Ovary (tissue), 9 donors: ENCODE data around the gene HIPK2. TPM values are rescaled to one million over a fixed set of nuclear protein-coding genes. Genes with fewer than 3 reads are reported as not detected.

Source experiments
- DNase-seq, 5 donors: peaks; one replicate each; pipeline ENCODE4 v3.0.0-alpha.2; 2019 to 2020
- H3K27ac ChIP-seq, 2 donors: fragments of 200-600 bp; one replicate each; pipeline versions ENCODE4 v1.5.1 to v1.8.0; 2019 to 2022
- H3K27me3 ChIP-seq: fragments of 200-600 bp; one replicate; pipeline ENCODE4 v1.8.0; 2022
- H3K36me3 ChIP-seq: fragments of 200-600 bp; sonication (generic); one replicate; pipeline ENCODE4 v1.5.1; 2019
- H3K4me1 ChIP-seq: one replicate; pipeline ENCODE4 v1.8.1; 2013; ENCODE audit warnings: mild to moderate bottlenecking, moderate library complexity; ENCODE audit not compliant: insufficient read depth
- H3K4me3 ChIP-seq: fragments of 200-600 bp; sonication (generic); one replicate; pipeline ENCODE4 v1.5.1; 2017
- H3K9me3 ChIP-seq, 2 donors: fragments of 200-600 bp in 1 of 2; sonication (generic) in 1 of 2; one replicate each; pipeline versions ENCODE4 v1.5.1 to v1.8.1; 2013 to 2019; ENCODE audit warnings: mild to moderate bottlenecking in 1 of 2, moderate library complexity in 1 of 2
- CTCF ChIP-seq, 3 donors: fragments of 450-650 bp in 2 of 3; fragments of 200-600 bp in 1 of 3; IDR thresholded peaks; one replicate each; pipeline versions ENCODE4 v1.5.1 to v1.8.0; 2016 to 2022; ENCODE audit warnings: antibody characterized with exemption in 3 of 3, mild to moderate bottlenecking in 1 of 3
- EP300 ChIP-seq: sonication (generic); formaldehyde crosslinking; IDR thresholded peaks from one replicate; pipeline ENCODE4 v1.6.1; 2017; ENCODE audit warnings: antibody characterized with exemption
- POLR2A ChIP-seq: fragments of 450-650 bp; IDR thresholded peaks from one replicate; pipeline ENCODE4 v1.6.1; 2017; ENCODE audit warnings: antibody characterized with exemption, mild to moderate bottlenecking, moderate library complexity
- WGBS, 3 donors: extraction: QIAGEN DNeasy Blood & Tissue Kit in 1 of 3; methylation state at CpG; one replicate each; pipeline versions ENCODE4 v1.1.5 to v1.1.7; 2013 to 2017; 5-methylcytosine and 5-hydroxymethylcytosine counted together
- intact Hi-C, 4 donors: fragments of 100-400 bp; cut with DNase I; formaldehyde crosslinking; loops; one replicate each; pipeline versions ENCODE4 v1.11.0 to v1.15.1; 2022 to 2023
- polyA plus RNA-seq, 2 donors: library from polyadenylated mRNA; stranded (reverse); fragments of 200-250 nt in 1 of 2; fragments of 350-450 nt in 1 of 2; fragmentation: Illumina TruSeq in 1 of 2; extraction: RNeasy Lipid Tissue Mini Kit (QIAGEN cat#74804) in 1 of 2; gene quantifications; one replicate each; pipeline ENCODE4 v1.2.3, GENCODE V29; 2013 to 2014
- total RNA-seq, 7 donors: library from RNA; depleted of rRNA in 2 of 7; stranded (reverse); fragments of >200 nt in 2 of 7; fragmentation: NEBNext Ultra II Directional in 3 of 7; extraction: Animal tissue kit (Norgen Biotek cat#: 25700) in 3 of 7; gene quantifications; one replicate each; pipeline versions ENCODE4 v1.1.0 to v1.2.4, GENCODE V29; 2016 to 2023
- donor health status: DM: no; HTN: no; CAD: no; lungs with moderate emphysema.
- donor health status: DM: no; HTN: no; CAD: no.
- donor health status: Bipolar disorder and iron deficiency.
- donor health status: DM: yes; HTN: yes; CAD: no.
- donor health status: DM: no; HTN: no; CAD: no.
- donor health status: DM: yes; HTN: yes; CAD: no.

The HIPK2 gene
- total and polyA plus RNA-seq, 9 donors: 7.3 to 38.4 (median 28.1) TPM

GRCh38 chr7:139713061-139713460 lies 64.7 kb downstream of the HIPK2 start:
- H3K9me3 ChIP-seq: no peaks in the 10 kb centered on the region
- DNase-seq: no peak
- intact Hi-C loops: loop anchor here in 1 of 4 donors (10.0 kb wide), 1 partner anchor 72 kb away; no protein-coding TSS in a partner anchor
- no peak overlapping the region for H3K27ac ChIP-seq
- no peaks in the 10 kb centered on the region for H3K36me3 ChIP-seq
- H3K27me3 ChIP-seq: no peaks in the 10 kb centered on the region
- no peak overlapping the region for H3K4me3 ChIP-seq
- WGBS, 3 donors: 88 to 89% (median 88%) methylated on average over 9 of the region's 9 CpGs
- H3K4me1 ChIP-seq: peaks cover 4% of the 10 kb centered on the region
- TF ChIP-seq EP300 (no peak), CTCF (IDR thresholded peaks at IDR 0.05) (no peak), POLR2A (no peak)

GRCh38 chr7:139711991-139712743 lies 65.6 kb downstream of the HIPK2 start:
- DNase-seq: no peak
- Histone ChIP-seq H3K27ac (no peak overlapping the region), H3K4me1 (peaks cover 4% of the 10 kb centered on the region), H3K9me3 (no peaks in the 10 kb centered on the region), H3K27me3 (no peaks in the 10 kb centered on the region), H3K4me3 (no peak overlapping the region), H3K36me3 (no peaks in the 10 kb centered on the region)
- TF ChIP-seq CTCF (IDR thresholded peaks at IDR 0.05) (no peak), EP300 (no peak), POLR2A (no peak)
- intact Hi-C loops: loop anchor here in 1 of 4 donors (10.0 kb wide), 1 partner anchor 73 kb away; no protein-coding TSS in a partner anchor
- WGBS, 3 donors: 73 to 78% (median 75%) methylated on average over 11 of the region's 11 CpGs

DNA sequence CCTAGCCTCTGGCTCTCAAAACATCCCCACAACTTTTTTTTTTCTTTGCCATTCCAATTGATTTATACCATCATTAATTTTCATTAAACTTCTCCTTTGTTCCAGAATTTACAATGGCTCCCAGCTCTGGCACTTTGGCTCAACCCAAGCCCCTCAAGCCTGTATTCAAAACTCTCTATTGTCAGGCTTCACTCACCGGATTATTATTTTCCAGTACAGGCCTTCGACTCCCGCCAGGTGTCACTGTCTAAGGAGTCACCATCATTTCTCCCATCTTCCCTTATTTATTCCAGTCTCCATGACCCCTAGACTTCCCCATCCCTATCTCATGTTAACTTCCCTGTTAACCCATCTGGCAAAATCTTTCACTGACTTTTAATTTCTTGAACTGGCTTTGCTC lies 67.8 kb downstream of the HIPK2 start:
- Histone ChIP-seq H3K27me3 (no peaks in the 10 kb centered on the region), H3K36me3 (no peaks in the 10 kb centered on the region), H3K4me1 (peaks cover 4% of the 10 kb centered on the region), H3K27ac (no peak overlapping the region), H3K9me3 (no peaks in the 10 kb centered on the region), H3K4me3 (no peak overlapping the region)
- TF ChIP-seq POLR2A (no peak), CTCF (IDR thresholded peaks at IDR 0.05) (no peak), EP300 (no peak)
- no peak for DNase-seq
- 96 to 98% (median 97%) methylated on average over 3 of the region's 3 CpGs for WGBS, 3 donors
- intact Hi-C loops: loop anchor here in 1 of 4 donors (10.0 kb wide), 1 partner anchor 75 kb away; no protein-coding TSS in a partner anchor

GRCh38 chr7:139709485-139709884 lies 68.3 kb downstream of the HIPK2 start:
- no peak for TF ChIP-seq POLR2A
- no peak for TF ChIP-seq CTCF (IDR thresholded peaks at IDR 0.05)
- no peak for TF ChIP-seq EP300
- no peaks in the 10 kb centered on the region for H3K27me3 ChIP-seq
- WGBS, 3 donors: 51 to 57% (median 55%) methylated on average over 2 of the region's 2 CpGs
- H3K9me3 ChIP-seq: no peaks in the 10 kb centered on the region
- intact Hi-C loops: no loop called here
- H3K4me3 ChIP-seq: no peak overlapping the region
- H3K27ac ChIP-seq: no peak overlapping the region
- no peaks in the 10 kb centered on the region for H3K36me3 ChIP-seq
- H3K4me1 ChIP-seq: peaks cover 4% of the 10 kb centered on the region
- DNase-seq: no peak
